NCI-H2107 treated with DMSO at 0.1 percent for 48 hours (cell line): ENCODE results near the gene RNF150.

Experiments used
- DNase-seq: peaks from one replicate; lab custom pipeline; 2025; ENCODE audit not compliant: unreplicated experiment; lab: John Stamatoyannopoulos, UW

RNF150 gene

GRCh38 chr4:140930011-140930410, 203.3 kb downstream of the RNF150 start:
- DNase-seq: no peak

- DNase-seq: no peak
These were observed 204.4 kb downstream of the RNF150 start for GRCh38 chr4:140928880-140929279.

DNA sequence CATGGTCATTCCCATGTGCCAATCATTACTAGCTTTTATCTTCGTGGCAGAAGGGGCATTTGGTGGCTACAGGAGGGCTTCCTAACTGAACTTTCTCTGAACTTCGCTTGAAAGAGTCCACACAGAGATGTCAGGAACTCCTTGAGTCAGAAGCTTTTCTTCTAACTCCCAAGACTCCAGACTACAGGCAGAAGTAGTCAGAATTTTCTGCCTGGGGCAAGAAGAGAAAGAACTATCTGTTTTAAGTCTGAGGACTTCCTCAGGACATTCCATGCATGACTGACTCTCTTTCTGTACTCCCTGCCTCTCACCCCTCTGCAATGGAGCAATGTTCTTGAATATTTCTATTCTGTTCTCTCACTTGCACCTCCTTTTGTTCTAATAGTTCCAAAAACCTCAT, 206.6 kb downstream of the RNF150 start:
- DNase-seq: no peak

GRCh38 chr4:140925417-140925816, 207.9 kb downstream of the RNF150 start:
- DNase-seq: no peak

DNA sequence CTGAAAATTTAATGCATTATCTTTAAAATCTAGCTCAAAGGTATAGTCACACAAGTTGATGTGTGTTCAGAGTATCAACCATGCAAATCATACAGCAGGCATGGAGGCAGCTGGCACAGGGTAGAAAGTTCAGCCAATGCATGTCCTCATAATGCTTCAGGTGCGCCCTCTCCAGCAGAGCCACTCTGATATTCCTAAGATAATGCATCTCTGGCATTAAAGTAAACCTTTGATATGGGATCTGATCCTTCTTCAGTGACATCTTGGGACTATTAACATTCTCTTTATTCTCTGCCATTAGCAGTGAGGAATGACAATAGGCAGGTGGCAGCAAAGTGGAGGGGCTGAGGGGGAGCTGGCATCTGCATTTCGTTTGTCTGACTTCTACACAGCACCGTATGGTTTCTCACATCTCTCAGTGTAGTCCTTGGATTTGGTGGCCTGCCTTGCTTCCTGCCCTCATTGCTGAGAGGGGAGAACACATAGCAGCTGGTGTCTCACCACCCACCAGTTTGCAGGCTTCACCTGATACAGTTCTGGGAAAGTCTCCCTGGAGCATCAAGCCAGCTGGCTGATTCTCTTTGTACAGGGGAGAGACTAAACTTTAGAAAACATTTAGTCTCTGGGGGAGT, 208.4 kb downstream of the RNF150 start:
- DNase-seq: peak; percentile 5

GRCh38 chr4:140906993-140907962, 226.0 kb downstream of the RNF150 start:
- no peak for DNase-seq

DNA sequence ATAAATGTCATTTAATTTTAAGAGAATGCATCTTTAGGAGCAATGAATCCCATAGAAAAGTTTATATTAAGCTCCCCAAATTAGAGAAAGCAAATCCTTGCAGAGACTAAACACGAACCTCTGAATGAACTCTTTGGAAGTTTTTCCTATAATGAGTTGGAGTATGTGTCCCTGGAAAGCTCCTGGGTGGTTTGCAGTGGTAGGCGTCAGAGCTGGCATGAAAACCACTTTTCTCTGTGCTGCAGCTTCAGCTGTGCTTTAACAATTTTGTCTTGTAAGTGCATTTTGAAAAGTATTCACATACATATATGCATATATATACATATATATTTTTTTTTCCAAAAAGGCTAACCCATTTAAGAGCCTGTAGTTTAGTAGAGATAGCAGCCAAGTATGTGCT, 228.4 kb downstream of the RNF150 start:
- no peak for DNase-seq

DNA sequence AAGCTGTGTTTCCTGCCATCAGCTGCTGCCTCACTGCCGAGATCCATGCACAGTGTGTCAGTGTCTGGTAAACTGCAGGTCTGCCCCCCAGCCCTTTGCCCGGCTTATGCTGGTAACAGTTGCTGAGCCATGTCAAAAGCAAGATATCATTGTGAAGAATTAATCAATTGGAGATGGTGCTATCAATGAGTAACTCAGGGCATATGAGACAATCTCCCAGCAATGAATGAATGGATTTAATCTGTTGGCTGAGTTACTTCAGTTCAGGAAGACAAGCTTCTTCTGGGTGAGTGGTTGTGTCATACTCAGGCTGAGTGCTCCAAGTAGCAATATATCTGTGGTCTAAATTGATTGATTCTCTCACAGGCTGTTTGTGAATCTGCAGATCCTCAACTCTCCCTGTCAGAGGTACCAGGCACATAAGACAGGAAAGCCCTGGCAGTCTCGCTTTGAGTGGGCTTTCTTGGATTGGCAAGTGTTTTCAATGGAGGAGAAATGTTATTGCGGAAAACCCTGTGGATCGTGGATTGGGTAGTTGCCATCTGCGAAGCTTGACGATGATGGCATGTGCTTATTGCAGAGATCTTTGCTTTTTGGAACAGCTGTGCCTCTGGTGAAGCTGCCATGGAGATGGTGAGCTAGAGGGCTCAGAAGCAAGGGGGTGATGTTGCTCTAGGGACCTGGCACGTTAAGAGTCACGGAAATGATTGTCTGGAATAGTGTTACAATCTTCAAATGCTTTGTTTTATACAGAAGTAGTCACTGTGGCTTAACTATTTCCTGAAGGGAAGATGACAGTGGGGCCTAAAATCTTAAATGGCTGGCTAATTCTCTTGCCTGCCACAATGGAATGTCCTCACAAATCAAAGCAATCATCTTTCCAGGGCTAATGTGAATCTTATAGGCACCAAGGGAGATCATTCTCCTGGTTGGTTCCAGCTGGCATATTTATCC, 229.5 kb downstream of the RNF150 start:
- DNase-seq: no peak

- DNase-seq: no peak
These were observed 231.4 kb downstream of the RNF150 start for GRCh38 chr4:140901736-140902336.

DNA sequence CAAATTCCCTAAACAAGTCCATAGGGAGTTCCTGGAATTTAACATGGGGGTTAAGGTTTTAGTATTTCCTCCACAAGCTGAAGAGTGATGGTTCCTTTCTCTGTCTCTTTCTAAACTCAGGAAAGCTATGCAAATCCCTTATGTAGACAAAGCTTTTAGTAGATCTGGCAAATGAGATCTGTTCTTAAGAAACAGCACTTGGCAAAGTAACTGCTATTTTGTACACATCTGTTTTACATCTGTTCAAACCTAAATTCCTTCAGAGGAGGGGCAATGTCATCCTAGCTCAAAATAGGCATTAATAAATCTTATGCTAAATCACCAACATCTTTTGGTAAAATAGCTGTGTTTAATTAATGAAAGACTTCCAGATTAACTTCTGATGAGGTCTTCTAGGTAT, 239.3 kb downstream of the RNF150 start:
- DNase-seq: no peak

DNA sequence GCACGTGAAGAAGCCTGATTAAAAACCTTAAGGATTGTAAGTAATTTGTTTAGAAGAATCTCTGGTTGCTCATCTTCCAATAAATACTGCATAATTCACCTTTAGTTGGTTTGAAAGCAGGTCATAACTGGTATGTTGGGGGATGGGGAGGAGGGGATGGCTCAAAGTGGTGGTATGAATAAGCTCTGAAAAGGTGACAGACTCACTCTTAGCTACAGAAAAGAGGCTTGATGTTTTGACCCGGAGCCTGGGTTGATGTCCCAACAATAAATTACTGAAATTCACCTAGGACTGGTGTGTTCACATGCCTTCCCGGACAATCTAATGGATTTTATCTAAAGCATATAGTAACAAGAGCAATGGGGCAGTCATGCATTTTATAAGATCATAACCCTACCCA, 245.2 kb downstream of the RNF150 start:
- no peak for DNase-seq

- DNase-seq: no peak
These were observed 245.8 kb downstream of the RNF150 start for GRCh38 chr4:140887467-140887866.

- peak; percentile 67 for DNase-seq
These were observed 248.7 kb downstream of the RNF150 start for GRCh38 chr4:140884431-140885058.

GRCh38 chr4:140877781-140878180, 255.5 kb downstream of the RNF150 start:
- no peak for DNase-seq

DNA sequence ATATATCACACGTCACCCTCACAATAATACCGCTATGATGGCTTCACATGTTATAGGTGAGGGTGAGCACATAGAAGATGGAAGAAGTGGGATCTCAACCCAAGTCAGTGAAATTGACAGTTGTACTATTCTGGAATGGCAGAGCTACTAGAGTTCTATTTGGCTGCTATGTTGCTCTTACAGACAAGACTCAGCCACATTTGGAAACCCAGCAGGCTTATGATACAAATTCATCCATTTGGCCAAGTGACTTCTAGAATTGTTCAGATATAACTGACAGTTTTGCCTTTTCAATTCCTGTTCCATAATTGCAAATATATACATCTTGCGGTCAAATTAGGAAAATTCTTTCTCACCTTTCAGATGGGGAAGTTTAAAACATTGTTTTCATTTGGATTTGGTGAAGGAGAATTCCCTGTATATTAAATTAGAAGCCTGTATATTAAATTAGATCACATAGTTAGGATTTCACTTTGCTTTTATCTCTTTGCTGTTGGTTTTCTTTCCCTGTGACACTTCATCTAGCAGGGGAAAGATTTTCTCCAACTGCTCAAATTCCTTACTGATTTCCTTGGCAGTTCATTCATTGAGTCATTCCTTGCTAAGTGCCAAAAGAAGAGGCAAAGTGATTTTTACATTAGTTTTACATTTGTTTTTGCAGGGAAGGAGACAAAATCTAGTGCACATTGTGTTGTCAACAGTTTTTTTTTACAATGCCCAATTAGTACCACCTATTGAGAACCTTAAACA, 256.5 kb downstream of the RNF150 start:
- DNase-seq: no peak

- peak; percentile 7 for DNase-seq
These were observed 257.4 kb downstream of the RNF150 start for GRCh38 chr4:140875746-140876452.

DNA sequence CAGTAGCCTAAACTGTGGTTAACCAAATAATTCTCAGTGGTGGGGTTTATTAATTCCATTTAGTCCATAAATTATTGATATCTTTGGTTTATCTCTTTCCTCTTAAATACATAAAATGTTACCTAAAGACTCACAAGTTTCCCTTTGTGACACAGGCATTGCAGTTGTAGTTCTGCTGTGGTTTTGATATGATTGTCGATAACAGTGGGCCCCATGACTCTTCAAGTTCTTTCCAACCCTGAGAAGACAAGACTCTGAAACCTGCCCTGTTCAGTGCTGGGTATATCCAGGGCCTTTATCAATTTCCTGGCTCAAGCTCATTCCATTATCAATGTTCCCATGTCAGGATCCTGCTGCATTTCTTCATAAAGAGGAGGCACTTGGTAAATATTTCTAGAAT, 259.2 kb downstream of the RNF150 start:
- DNase-seq: no peak

GRCh38 chr4:140871368-140871767, 261.9 kb downstream of the RNF150 start:
- DNase-seq: no peak

GRCh38 chr4:140870427-140870826, 262.8 kb downstream of the RNF150 start:
- no peak for DNase-seq
